SHP77 (cell line): ENCODE data around the gene MYL7.
"Not testable (repeated sequence)": the region's sequence is repeated elsewhere in the genome, so short reads cannot be mapped to it uniquely, and the experiment has no call there.

Experiments
- DNase-seq, 2 experiments: peaks; one replicate each; lab custom pipeline; 2025; lab: John Stamatoyannopoulos, UW

MYL7 gene

DNA sequence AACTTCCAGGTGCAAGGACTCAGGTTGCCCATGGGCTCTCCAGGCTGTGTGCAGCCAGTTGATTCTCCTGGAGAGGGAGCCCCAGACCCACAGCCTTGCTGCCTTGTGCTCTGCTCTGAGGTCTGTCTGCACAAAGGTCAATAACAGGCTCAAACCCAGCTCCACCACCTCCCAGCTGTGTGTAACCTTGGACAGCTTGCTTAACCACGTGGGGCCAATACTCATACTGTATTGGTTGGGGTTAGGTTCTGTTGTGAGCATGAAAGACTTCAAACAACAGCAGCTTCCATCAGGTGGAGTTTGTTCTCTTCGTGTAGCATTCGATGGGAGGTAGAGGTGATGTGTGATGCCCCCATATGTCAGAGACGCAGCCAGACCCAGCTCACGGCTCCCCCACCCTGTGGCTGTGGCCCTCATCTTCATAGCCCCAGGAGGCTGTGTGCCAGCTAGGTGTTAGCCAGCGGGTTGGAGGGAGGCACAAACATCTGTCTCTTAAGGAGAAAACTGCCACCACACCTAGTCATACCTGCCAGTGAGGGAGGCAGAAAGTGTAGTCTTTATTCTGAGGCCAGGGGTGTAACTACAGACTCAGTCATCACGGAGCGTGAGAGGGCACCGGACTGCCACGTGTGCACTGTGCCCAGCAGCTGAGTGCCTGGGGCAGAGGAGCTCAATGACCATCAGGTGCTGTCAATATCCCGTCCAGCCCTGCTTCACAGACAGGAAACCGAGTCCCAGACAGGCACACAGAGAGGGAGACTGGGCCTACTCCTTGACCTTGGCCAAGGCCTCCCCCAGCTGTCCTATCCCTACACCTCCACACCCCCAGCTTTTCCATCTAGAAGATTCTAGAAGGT lies 9.7 kb downstream of the MYL7 start:
- DNase-seq = peak; percentile 51 to 55

DNA sequence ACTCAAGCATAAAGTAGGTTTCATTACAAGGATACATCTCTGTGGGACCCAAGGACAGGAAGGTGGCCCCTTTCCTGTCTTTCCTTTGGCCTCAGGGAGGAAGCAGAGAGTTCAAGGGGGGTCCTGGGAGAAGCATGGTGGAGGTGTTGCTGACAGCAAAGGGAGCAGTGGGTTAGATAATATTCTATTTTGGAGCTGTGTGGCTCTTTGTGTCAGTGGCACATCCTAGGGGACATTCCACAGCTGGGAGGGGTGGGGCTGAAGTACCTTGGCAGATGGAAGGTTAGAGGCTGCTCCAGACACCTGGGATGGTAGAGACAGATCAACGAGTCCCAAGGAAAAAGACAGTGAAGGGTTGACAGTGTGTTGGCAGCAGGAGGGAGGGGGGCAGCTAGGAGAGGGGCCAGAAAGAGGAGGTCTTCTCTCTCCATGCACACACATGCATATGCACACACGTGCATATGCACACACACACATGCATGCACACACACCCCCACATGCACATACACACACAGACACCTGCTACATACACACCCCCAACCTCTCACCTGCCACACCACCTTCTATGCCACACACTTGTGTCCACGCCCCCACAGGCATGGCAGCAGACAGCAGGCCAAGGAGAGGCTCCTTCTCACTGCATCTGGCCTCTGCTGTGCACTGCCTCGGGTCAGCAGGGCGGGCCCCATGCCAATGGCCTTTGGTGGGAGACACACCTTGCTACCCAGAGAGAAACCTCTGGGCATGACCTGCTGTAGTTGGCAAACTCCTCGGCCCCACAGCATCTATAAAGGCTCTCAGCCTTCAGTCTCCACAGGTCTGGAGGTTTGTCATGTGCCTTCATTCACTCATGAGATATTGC lies 12.2 kb downstream of the MYL7 start:
- DNase-seq = no peak

DNA sequence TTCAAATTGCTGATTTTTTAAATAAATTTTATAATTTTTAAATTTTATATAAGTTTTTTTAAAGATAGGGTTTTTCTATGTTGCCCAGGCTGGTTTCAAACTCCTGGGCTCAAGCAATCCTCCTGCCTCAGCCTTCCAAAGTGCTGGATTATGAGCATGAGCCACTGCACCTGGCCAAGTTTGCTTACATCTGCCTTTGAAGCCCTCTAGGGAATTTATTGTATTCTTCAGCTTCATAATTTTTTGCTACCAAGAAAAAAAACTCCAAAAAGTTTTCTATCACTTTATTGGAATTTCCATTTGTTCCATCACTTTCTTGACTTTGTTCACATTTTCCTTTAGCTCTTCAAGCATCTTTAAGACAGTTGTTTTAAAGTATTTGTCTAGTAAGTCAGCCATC lies 14.0 kb downstream of the MYL7 start:
- no peak for DNase-seq

DNA sequence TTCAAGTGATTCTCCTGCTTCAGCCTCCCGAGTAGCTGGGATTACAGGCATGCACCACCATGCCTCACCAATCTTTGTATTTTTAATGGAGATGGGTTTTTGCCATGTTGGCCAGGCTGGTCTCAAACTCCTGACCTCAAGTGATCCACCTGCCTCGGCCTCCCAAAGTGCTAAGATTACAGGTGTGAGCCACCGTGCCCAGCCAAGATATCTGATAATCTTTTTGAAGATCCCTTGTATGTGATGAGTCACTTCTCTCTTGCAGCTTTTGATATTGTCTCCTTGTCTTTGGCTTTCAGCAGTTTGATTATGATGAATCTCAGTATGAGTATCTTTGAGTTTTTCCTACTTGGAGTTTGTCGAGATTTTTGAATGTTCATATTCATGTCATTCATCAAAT lies 14.6 kb downstream of the MYL7 start:
- DNase-seq = not testable (repeated sequence)

DNA sequence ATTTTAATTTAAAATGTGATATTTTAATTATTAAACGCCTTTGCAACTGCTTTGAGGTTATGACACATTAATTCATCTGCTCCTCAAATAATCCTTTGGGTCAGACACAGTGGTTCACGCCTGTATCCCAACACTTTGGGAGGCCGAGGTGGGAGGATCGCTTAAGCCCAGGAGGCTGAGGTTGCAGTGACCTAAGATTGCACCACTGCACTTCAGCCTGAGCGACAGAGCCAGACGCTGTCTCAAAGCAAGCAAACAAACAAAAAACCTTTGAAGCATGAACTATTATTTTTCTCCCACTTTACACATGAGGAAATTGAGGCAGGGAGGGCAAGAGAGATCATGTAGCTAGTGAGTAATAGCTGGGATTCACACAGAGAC lies 16.3 kb downstream of the MYL7 start:
- DNase-seq = no peak

DNA sequence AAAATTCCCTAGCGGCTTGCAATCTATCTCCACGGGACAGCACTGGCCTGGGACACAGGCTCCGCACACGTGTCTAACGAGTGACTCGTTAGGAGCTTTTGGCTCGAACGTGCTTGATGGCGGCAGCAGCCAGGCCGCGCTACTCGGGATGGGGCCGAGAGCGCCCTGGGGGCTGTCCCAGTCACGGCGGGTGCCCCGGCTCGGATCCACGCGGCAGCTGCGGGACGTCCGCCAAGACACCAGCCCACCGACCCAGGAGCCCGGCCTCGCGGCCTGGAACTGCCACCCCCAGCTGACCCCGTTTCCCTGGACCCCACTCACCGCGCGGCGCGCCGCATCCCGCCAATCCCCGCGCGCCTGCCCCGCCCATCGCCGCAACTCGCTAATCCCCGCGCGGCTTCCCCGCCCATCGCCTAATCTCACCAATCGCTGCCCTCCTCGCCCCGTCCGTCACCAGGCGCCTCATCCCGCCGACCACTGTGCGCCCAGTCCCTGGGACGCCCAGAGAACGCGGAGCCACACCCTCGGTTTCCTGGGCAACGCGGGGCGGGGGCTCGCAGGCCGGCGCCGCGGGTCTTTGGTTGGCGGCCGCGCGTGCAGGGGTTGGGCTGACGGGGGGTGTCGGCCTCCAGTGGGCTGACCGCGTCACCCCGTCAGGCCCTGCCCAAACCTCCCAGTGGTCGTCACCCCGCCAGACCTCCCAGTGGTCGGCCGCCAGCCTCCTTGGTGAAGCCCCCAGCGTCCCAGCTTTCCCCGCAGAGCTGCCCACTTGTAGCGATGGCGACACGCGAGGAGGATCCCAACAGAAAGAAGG lies 17.7 kb downstream of the MYL7 start, which contains the start of gene POLD2:
Gene POLD2 (minus strand): TSS at position 359 of the 814 bp plus-strand sequence. CDS start 1,495 bp downstream, outside the sequence.
- peak; percentile 98 to 99 for DNase-seq

DNA sequence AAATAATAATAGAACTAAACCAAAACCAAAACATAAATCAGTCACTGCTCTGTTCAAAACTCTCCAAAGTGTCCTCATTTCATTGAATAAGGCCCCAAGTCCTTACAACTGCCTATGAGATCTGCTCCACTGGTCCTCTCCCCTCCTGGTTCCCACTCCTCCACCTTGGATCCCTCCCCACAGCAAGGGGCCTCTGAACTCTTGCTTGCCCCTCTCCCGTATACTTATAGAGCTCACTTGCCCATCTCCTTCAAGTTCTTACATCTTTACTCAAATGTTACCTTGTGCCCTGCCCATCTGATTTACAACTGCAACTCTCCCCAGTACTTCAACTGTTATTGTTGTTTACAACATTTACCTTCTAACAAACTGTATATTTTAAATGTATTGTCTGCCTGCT lies 18.6 kb downstream of the MYL7 start:
- DNase-seq = no peak

DNA sequence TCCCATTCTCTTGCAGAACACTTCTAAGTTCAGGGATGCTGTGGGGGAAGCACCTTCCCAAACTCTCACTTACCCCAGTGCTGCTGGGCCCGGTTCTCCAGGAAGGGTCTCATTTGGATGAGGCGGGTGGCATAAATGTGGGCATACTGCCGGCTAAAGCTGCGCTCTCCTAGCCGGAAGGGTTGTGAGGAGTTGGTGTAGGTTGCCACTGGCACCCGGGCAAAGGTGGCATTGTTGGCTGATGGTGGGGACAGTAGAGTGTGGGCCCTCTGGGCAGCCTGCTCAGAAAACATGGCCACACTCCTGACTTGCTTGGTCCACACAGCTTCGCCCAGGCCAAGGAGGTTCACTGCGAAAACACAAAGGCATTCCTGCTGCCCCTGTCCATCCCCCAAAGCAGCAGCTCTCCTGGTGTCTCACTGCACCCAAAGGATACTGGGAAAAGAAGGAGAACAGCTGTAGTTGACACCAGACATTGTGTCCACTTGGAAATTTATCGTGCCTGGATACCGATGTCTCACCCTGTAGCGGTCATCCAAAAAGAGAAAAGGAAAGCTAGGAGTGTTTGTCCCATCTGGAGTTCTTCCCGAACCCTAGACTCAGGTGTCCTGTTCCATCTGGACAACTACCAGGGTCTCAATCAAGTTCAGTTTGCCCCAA lies 19.2 kb downstream of the MYL7 start:
- no peak for DNase-seq

DNA sequence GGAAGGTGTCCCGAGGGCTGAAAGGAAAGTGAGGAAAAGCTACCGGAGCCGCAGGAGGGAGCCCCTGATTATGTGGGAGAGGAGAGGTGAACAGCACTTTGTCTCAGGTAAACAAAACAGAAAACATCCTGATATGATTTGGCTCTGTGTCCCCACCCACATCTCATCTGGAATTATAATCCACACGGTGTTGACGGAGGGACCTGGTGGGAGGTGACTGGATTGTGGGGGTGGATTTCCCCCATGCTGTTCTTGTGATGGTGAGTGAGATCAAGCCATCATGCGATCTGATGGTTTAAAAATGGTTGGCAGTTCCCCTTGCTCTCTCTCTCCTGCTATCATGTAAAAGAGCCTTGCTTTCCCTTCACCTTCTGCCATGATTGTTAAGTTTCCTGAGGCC lies 20.7 kb downstream of the MYL7 start:
- DNase-seq = no peak

DNA sequence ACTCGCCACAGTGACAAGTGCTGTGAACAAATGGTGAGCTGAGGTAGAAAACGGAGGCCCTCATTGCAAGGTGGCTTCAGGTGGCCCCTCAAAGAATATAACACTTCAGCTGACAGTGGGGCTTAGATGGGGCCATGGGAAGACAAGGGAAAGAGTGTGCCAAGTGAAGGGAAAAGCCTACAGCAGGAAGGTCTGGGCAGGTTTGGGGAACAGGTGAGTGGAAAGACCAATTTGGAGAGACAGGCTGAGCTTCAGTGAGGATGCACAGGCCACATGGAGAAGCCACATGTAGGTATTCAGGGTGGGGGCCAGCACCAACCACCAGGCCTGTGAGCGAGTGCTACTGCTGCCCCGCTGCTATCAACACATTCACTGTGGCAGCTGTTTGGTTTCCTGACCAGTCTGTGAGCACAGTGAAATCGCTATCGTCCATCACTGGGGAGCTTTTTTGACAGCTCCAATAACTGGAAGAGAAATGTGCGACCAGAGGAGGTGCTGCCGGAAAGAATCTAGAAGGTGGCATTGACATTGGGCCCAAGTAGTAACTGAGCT lies 21.2 kb downstream of the MYL7 start:
- no peak for DNase-seq

DNA sequence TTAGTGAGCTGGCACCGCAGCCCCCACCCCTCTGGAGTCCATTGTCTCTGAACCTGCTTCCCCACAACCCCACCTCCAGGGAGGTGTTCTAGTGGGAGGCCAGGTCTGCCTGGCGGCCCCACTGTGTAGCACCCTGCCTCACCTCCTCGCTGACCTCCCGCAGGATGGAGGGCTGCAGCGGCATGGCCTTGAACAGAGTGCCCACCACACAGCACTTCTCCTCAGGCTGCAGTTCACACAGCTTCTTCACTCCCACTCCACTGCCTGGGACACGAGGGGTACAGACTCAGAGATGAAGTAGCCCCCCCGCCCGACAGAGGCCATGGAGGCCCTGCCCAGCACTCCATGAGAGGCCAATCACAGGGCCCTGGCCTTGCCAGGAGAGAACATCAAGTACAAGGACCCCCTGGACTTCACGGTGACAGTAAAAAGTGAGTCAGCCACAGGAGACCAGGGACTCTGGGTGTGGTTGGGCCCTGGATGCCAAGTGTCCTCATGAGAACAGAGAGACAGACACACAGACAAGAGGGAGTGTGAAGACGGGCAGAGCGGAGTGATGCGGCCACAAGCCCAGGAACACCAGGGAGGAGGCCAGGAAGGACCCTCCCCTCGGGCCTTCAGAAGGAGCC lies 23.2 kb downstream of the MYL7 start:
- DNase-seq = no peak

DNA sequence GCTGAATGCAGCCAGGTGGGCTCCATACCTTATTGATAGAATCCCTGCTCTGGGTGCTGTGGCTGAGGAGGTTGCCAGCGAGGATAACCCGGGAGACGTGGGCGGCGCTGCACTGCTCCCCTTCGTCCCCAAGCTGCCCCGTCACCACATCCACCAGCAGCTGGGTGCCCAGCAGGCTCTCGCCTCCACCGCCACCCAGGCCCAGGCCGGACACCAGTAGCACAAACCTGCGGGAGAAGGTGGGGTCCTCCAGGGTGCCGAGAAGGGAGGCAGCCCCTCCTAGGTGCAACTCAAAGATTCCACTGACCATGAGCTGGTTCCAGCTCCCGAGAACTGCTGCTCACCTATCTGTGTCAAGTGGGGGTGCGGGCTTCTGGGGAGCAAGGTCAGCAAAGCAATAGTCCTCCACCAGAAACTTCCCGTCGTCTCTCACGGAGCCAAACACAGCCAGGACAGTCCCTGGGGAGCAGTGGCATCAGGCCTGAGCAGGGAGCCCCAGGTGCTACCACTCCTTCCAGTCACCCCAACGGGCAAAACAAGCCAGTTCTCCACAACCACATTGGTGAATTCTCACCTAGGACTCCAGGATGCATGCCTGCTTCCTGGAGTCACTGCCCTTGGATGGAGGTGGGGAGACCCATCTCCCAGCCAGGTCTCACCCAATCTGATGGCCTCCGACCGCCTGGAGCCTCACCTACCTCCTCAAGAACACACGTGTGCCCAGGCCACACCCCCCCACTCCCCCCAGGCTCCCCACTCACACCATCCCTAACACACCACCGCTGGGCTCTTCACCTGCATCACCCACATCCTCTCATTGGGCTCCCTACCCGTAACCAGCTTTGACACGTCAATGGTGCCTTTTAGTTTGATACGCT lies 24.1 kb downstream of the MYL7 start:
- DNase-seq = no peak

DNA sequence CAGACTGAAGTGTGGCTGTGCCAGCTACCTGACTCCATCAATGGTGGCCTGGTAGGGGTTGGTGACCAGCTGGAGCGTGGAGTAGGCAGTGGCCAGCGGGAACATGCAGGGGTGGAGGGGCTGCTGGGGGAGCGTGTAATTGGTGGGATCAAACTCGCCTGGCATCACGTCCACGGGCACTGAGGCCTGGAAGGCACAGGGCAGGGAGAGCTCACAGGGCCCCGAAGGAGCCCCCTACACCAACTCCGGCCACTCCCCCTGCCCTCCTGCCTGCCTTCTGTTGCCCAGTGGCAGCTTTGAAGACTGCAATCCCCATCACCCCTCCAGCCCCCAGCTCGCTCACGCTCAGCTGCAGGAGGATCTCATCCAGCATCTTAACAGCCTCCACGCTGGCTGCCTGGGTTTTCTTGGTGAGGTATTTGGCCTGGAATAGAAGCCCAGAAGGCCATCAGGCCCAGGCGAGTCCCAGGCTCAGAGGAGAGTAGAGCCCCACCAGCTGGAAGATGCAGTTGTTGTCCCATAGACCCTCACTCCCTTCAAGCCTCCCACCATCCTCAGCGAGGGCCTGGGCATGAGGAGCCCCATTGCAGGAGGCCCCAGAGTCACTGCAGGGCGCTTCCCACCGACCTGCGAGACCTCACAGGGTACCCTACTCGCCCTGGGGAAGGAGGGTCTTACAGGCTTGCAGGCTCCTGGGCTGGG lies 24.9 kb downstream of the MYL7 start:
- no peak for DNase-seq

DNA sequence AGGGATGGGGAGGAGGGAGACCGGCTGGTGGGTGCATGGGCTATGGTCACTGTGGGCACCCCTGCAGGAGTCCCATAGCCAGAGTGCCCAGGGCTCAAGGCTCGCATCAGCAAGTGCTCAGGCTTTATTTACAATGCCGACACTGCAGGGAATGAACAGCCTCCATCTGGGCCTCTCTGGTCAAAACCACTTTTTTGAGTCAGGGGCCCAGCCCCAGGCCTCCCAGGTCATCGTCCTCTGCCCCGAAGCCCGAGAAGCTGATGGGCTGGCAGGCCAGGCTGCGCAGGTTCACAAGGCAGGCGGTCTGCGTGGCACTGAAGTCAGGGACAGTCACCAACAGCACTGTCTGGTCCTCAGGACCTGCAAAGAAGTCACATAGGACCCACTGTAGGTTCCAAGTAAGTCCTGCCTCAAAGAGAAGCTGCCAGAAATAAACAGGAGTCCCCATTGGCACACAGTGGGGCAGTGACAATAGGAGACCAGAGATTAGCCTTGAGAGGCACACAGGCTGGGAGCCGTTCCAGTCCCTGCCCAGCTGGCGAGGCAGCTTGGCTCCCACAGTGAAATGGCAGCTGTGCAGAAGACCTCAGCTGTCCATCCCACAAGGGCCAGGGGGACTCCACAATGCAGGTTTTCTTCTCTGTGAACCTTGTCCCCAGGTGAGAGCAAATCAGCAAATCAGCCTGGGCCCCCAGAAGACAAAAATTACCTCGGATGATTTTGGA lies 26.4 kb downstream of the MYL7 start:
- no peak for DNase-seq

DNA sequence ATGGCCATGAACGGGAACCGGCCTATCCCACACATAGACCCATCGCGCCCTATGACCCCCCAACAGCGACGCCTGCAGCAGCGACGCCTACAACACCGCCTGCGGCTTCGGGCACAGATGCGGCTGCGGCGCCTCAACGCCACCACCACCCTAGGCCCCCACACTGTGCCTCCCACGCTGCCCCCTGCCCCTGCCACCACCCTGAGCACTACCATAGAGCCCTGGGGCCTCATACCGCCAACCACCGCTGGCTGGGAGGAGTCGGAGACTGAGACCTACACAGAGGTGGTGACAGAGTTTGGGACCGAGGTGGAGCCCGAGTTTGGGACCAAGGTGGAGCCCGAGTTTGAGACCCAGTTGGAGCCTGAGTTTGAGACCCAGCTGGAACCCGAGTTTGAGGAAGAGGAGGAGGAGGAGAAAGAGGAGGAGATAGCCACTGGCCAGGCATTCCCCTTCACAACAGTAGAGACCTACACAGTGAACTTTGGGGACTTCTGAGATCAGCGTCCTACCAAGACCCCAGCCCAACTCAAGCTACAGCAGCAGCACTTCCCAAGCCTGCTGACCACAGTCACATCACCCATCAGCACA lies 27.3 kb downstream of the MYL7 start:
- no peak for DNase-seq

DNA sequence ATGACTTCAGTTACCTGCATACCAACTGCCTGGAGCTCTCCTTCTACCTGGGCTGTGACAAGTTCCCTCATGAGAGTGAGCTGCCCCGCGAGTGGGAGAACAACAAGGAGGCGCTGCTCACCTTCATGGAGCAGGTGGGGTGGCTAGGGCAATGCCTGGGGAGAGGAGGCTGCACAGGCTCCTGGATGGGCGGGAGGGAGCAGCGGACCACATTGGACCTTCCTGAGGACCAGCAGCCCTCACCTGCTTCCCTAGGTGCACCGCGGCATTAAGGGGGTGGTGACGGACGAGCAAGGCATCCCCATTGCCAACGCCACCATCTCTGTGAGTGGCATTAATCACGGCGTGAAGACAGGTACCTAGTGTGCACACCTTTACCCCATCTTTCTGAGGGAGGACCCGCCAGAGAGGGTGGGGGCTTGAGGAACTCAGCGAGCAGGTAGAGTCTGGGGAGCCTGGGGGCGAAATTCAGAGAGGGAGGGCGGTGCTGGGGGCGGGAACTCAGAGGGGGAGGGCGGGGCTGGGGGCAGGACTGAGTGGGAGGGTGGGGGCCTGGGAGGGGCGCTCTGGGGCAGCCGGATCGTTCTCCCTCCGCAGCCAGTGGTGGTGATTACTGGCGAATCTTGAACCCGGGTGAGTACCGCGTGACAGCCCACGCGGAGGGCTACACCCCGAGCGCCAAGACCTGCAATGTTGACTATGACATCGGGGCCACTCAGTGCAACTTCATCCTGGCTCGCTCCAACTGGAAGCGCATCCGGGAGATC lies 28.0 kb downstream of the MYL7 start:
- DNase-seq = peak in 1 of 2 experiments; percentile 25
